IPS-15b (cell line): ENCODE data around the gene ZNF562.
"Not testable (repeated sequence)": the region's sequence is repeated elsewhere in the genome, so short reads cannot be mapped to it uniquely, and the experiment has no call there.

ENCODE experiments used
- H3K27me3 ChIP-seq: one replicate; pipeline ENCODE4 v1.6.1; 2013; ENCODE audit warnings: low read length; ENCODE audit not compliant: control insufficient read depth, insufficient read depth
- H3K36me3 ChIP-seq: one replicate; pipeline ENCODE4 v1.6.1; 2013; ENCODE audit warnings: low read length; ENCODE audit not compliant: control insufficient read depth, insufficient read depth
- H3K4me1 ChIP-seq: one replicate; pipeline ENCODE4 v1.6.1; 2013; ENCODE audit warnings: mild to moderate bottlenecking, low read length; ENCODE audit not compliant: control insufficient read depth, insufficient read depth
- H3K4me3 ChIP-seq: one replicate; pipeline ENCODE4 v1.5.1; 2013; ENCODE audit warnings: low read depth, low read length
- H3K9ac ChIP-seq: one replicate; pipeline ENCODE4 v1.6.1; 2013; ENCODE audit warnings: low read depth, mild to moderate bottlenecking, low read length
- H3K9me3 ChIP-seq: one replicate; pipeline ENCODE4 v1.6.1; 2013; ENCODE audit warnings: mild to moderate bottlenecking, low read length; ENCODE audit not compliant: control insufficient read depth, insufficient read depth

The ZNF562 gene

GRCh38 chr19:9673912-9674662 lies 813 bp downstream of the ZNF562 start:
- Histone ChIP-seq H3K9me3 (peaks cover 10% of the 10 kb centered on the region), H3K27me3 (no peaks in the 10 kb centered on the region), H3K4me1 (no peaks in the 10 kb centered on the region), H3K4me3 (peak overlapping the region; percentile 94), H3K9ac (peak overlapping the region; percentile 99), H3K36me3 (no peaks in the 10 kb centered on the region)

GRCh38 chr19:9672893-9673292 lies 2.0 kb downstream of the ZNF562 start:
- Histone ChIP-seq H3K9ac (no peak overlapping the region), H3K9me3 (peaks cover 10% of the 10 kb centered on the region), H3K4me1 (no peaks in the 10 kb centered on the region), H3K27me3 (no peaks in the 10 kb centered on the region), H3K4me3 (peak overlapping the region; percentile 1), H3K36me3 (no peaks in the 10 kb centered on the region)

- Histone ChIP-seq H3K9me3 (peaks cover 10% of the 10 kb centered on the region), H3K36me3 (no peaks in the 10 kb centered on the region), H3K4me3 (no peak overlapping the region), H3K27me3 (no peaks in the 10 kb centered on the region), H3K4me1 (no peaks in the 10 kb centered on the region), H3K9ac (no peak overlapping the region)
Observed at GRCh38 chr19:9671655-9672054, 3.2 kb downstream of the ZNF562 start.

GRCh38 chr19:9668544-9668943 lies 6.4 kb downstream of the ZNF562 start:
- H3K27me3 ChIP-seq: no peaks in the 10 kb centered on the region
- no peaks in the 10 kb centered on the region for H3K4me1 ChIP-seq
- H3K9me3 ChIP-seq: peaks cover 7% of the 10 kb centered on the region
- H3K36me3 ChIP-seq: no peaks in the 10 kb centered on the region
- no peak overlapping the region for H3K4me3 ChIP-seq
- no peak overlapping the region for H3K9ac ChIP-seq

- Histone ChIP-seq H3K27me3 (no peaks in the 10 kb centered on the region), H3K4me1 (no peaks in the 10 kb centered on the region), H3K4me3 (no peak overlapping the region), H3K9me3 (peaks cover 4% of the 10 kb centered on the region), H3K36me3 (no peaks in the 10 kb centered on the region), H3K9ac (no peak overlapping the region)
Observed at GRCh38 chr19:9667898-9668297, 7.0 kb downstream of the ZNF562 start.

GRCh38 chr19:9658769-9659168 lies 16.1 kb downstream of the ZNF562 start:
- peaks cover 3% of the 10 kb centered on the region for H3K9me3 ChIP-seq
- no peak overlapping the region for H3K9ac ChIP-seq
- peaks cover 23% of the 10 kb centered on the region for H3K36me3 ChIP-seq
- H3K4me1 ChIP-seq: no peaks in the 10 kb centered on the region
- H3K27me3 ChIP-seq: no peaks in the 10 kb centered on the region
- no peak overlapping the region for H3K4me3 ChIP-seq

- H3K4me3 ChIP-seq, H3K9ac ChIP-seq, H3K4me1 ChIP-seq, H3K27me3 ChIP-seq: not testable (repeated sequence)
- Histone ChIP-seq H3K9me3 (peaks cover 28% of the 10 kb centered on the region), H3K36me3 (peaks cover 46% of the 10 kb centered on the region)
Observed at GRCh38 chr19:9653066-9653555, 21.8 kb downstream of the ZNF562 start.

- not testable (repeated sequence) for H3K27me3 ChIP-seq, H3K9ac ChIP-seq, H3K4me1 ChIP-seq, H3K4me3 ChIP-seq
- H3K36me3 ChIP-seq: peaks cover 48% of the 10 kb centered on the region
- H3K9me3 ChIP-seq: peaks cover 28% of the 10 kb centered on the region
Observed at GRCh38 chr19:9651464-9651863, 23.4 kb downstream of the ZNF562 start.

GRCh38 chr19:9650345-9650744 lies 24.6 kb downstream of the ZNF562 start:
- Histone ChIP-seq H3K4me1 (peaks cover 9% of the 10 kb centered on the region), H3K4me3 (no peak overlapping the region), H3K36me3 (peaks cover 39% of the 10 kb centered on the region), H3K9ac (no peak overlapping the region), H3K9me3 (peaks cover 26% of the 10 kb centered on the region), H3K27me3 (no peaks in the 10 kb centered on the region)

GRCh38 chr19:9645472-9645871 lies 29.4 kb downstream of the ZNF562 start:
- H3K9me3 ChIP-seq: peaks cover 9% of the 10 kb centered on the region
- H3K4me1 ChIP-seq: peaks cover 9% of the 10 kb centered on the region
- H3K4me3 ChIP-seq: no peak overlapping the region
- peaks cover 2% of the 10 kb centered on the region for H3K36me3 ChIP-seq
- no peaks in the 10 kb centered on the region for H3K27me3 ChIP-seq
- H3K9ac ChIP-seq: no peak overlapping the region

- H3K4me1 ChIP-seq: peaks cover 5% of the 10 kb centered on the region
- peaks cover 9% of the 10 kb centered on the region for H3K9me3 ChIP-seq
- H3K4me3 ChIP-seq: no peak overlapping the region
- H3K27me3 ChIP-seq: no peaks in the 10 kb centered on the region
- no peak overlapping the region for H3K9ac ChIP-seq
- peaks cover 2% of the 10 kb centered on the region for H3K36me3 ChIP-seq
Observed at GRCh38 chr19:9644472-9644871, 30.4 kb downstream of the ZNF562 start.

- no peak overlapping the region for H3K4me3 ChIP-seq
- H3K36me3 ChIP-seq: peaks cover 3% of the 10 kb centered on the region
- H3K9me3 ChIP-seq: peaks cover 9% of the 10 kb centered on the region
Observed at GRCh38 chr19:9641810-9642209, 33.1 kb downstream of the ZNF562 start.

More at GRCh38 chr19:9641810-9642209, 33.1 kb downstream of the ZNF562 start:
- Histone ChIP-seq H3K27me3 (no peaks in the 10 kb centered on the region), H3K9ac (no peak overlapping the region), H3K4me1 (no peaks in the 10 kb centered on the region)
